Smooth muscle cell (in vitro differentiated cells): ENCODE results near the gene SLC10A3. TPM values are rescaled to one million over a fixed set of nuclear protein-coding genes. Genes with fewer than 3 reads are reported as not detected.

Experiments used
- DNase-seq: peaks from one replicate; lab custom pipeline; 2025; ENCODE audit not compliant: unreplicated experiment; lab: John Stamatoyannopoulos, UW
- H2AFZ ChIP-seq: fragments of 200-600 bp; sonication (generic); 2 replicates; pipeline ENCODE4 v1.6.0; 2016; ENCODE audit warnings: antibody characterized with exemption, low read depth, mild to moderate bottlenecking
- H3F3A ChIP-seq: fragments of 200-600 bp; sonication (generic); 2 replicates; pipeline ENCODE4 v1.6.0; 2017; ENCODE audit warnings: antibody characterized with exemption, low read depth
- H3K27ac ChIP-seq: fragments of 200-600 bp; sonication (generic); 2 replicates; pipeline ENCODE4 v1.5.1; 2016; ENCODE audit warnings: low read depth, mild to moderate bottlenecking
- H3K27me3 ChIP-seq: fragments of 200-600 bp; sonication (generic); 2 replicates; pipeline ENCODE4 v1.6.1; 2016; ENCODE audit warnings: low read depth, mild to moderate bottlenecking
- H3K36me3 ChIP-seq: fragments of 200-600 bp; sonication (generic); 2 replicates; pipeline ENCODE4 v1.5.1; 2016; ENCODE audit warnings: low read depth
- H3K4me1 ChIP-seq: fragments of 200-600 bp; sonication (generic); 2 replicates; pipeline ENCODE4 v1.5.1; 2016; ENCODE audit warnings: low read depth
- H3K4me2 ChIP-seq: fragments of 200-600 bp; sonication (generic); 2 replicates; pipeline ENCODE4 v1.6.0; 2016; ENCODE audit warnings: mild to moderate bottlenecking
- H3K4me3 ChIP-seq: fragments of 200-600 bp; sonication (generic); 2 replicates; pipeline ENCODE4 v1.5.1; 2016; ENCODE audit warnings: mild to moderate bottlenecking
- H3K79me2 ChIP-seq: fragments of 200-600 bp; sonication (generic); 2 replicates; pipeline ENCODE4 v1.6.0; 2016; ENCODE audit warnings: low read depth, mild to moderate bottlenecking
- H3K9ac ChIP-seq: fragments of 200-600 bp; sonication (generic); 2 replicates; pipeline ENCODE4 v1.6.0; 2016; ENCODE audit warnings: low read depth
- H3K9me3 ChIP-seq: fragments of 200-600 bp; sonication (generic); replicated peaks from 2 replicates; pipeline ENCODE4 v1.5.1; 2016; ENCODE audit warnings: low read depth
- H4K20me1 ChIP-seq: fragments of 200-600 bp; sonication (generic); 2 replicates; pipeline ENCODE4 v1.6.0; 2016; ENCODE audit warnings: low read depth
- WGBS: methylation state at CpG from one replicate; pipeline ENCODE4 v1.1.7; 2016; ENCODE audit warnings: low lambda C conversion rate; 5-methylcytosine and 5-hydroxymethylcytosine counted together
- polyA plus RNA-seq: library from polyadenylated mRNA; unstranded; fragments of >200 nt; fragmentation: Nextera tagmentation; extraction: Ambion mirVana; gene quantifications from 2 replicates; pipeline ENCODE4 v1.2.1, GENCODE V29; 2016
- total RNA-seq: library from RNA; depleted of rRNA; stranded (reverse); fragments of >200 nt; gene quantifications from 2 replicates; pipeline ENCODE4 v1.2.3, GENCODE V29; 2014
- TF ChIP-seq, protein P1 (sequence below): fragments of 200-600 bp; sonication (generic); IDR thresholded peaks from 2 replicates; pipeline ENCODE4 v1.5.1; 2017; ENCODE audit warnings: borderline replicate concordance, mild to moderate bottlenecking, antibody characterized with exemption; ENCODE audit not compliant: insufficient read depth, poor library complexity, severe bottlenecking

The SLC10A3 gene
- total and polyA plus RNA-seq, 2 experiments from 2014 or later = 34.7 to 52.1 TPM

GRCh38 chrX:154445776-154446175 lies 44.7 kb downstream of the SLC10A3 start:
- Histone ChIP-seq H3K36me3 (no peaks in the 10 kb centered on the region), H3K4me3 (no peak overlapping the region)

GRCh38 chrX:154444755-154445246 lies 45.6 kb downstream of the SLC10A3 start:
- Histone ChIP-seq H3K27me3 (no peaks in the 10 kb centered on the region), H3K9me3 (no peaks in the 10 kb centered on the region), H3K79me2 (peaks cover 29% of the 10 kb centered on the region), H3K4me2 (peak overlapping the region; percentile 82), H2AFZ (no peak overlapping the region), H3K4me3 (peak overlapping the region; percentile 50), H3K27ac (peak overlapping the region; percentile 28), H3F3A (no peaks in the 10 kb centered on the region), H4K20me1 (peaks cover 7% of the 10 kb centered on the region), H3K36me3 (no peaks in the 10 kb centered on the region), H3K4me1 (peaks cover 6% of the 10 kb centered on the region), H3K9ac (peak overlapping the region; percentile 36)
- DNase-seq = no peak
- TF ChIP-seq, protein P1, sequence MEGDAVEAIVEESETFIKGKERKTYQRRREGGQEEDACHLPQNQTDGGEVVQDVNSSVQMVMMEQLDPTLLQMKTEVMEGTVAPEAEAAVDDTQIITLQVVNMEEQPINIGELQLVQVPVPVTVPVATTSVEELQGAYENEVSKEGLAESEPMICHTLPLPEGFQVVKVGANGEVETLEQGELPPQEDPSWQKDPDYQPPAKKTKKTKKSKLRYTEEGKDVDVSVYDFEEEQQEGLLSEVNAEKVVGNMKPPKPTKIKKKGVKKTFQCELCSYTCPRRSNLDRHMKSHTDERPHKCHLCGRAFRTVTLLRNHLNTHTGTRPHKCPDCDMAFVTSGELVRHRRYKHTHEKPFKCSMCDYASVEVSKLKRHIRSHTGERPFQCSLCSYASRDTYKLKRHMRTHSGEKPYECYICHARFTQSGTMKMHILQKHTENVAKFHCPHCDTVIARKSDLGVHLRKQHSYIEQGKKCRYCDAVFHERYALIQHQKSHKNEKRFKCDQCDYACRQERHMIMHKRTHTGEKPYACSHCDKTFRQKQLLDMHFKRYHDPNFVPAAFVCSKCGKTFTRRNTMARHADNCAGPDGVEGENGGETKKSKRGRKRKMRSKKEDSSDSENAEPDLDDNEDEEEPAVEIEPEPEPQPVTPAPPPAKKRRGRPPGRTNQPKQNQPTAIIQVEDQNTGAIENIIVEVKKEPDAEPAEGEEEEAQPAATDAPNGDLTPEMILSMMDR = no peak
- 75% methylated on average over 13 of the region's 13 CpGs for WGBS

More at GRCh38 chrX:154445776-154446175, 44.7 kb downstream of the SLC10A3 start:
- Histone ChIP-seq H3K4me2 (no peak overlapping the region), H3K4me1 (peaks cover 6% of the 10 kb centered on the region), H4K20me1 (no peaks in the 10 kb centered on the region), H3K79me2 (peaks cover 19% of the 10 kb centered on the region), H3K27me3 (no peaks in the 10 kb centered on the region), H3K27ac (no peak overlapping the region), H2AFZ (no peak overlapping the region), H3K9me3 (no peaks in the 10 kb centered on the region), H3K9ac (no peak overlapping the region), H3F3A (no peaks in the 10 kb centered on the region)
- 92% methylated on average over 16 of the region's 16 CpGs for WGBS
- TF ChIP-seq, protein P1 = no peak
- no peak for DNase-seq

- Histone ChIP-seq H3K9me3 (no peaks in the 10 kb centered on the region), H3K27ac (peak within 1 kb of the TSS; percentile 79), H3F3A (no peaks in the 10 kb centered on the region), H3K4me2 (peak within 1 kb of the TSS; percentile 83), H3K79me2 (peaks cover 35% of the 10 kb centered on the region), H3K36me3 (no peaks in the 10 kb centered on the region), H3K4me1 (peaks cover 6% of the 10 kb centered on the region), H4K20me1 (peaks cover 12% of the 10 kb centered on the region), H3K4me3 (peak within 1 kb of the TSS; percentile 50), H3K27me3 (no peaks in the 10 kb centered on the region), H3K9ac (peak within 1 kb of the TSS; percentile 62), H2AFZ (no peak within 1 kb of the TSS)
- TF ChIP-seq, protein P1 = no peak
- 49% methylated on average over 75 of the region's 94 CpGs for WGBS
- peak; percentile 48 for DNase-seq
Measured at GRCh38 chrX:154443992-154444754, 46.3 kb downstream of the SLC10A3 start, which contains the start of gene FAM50A. FAM50A (plus strand) TSS chrX:154444141; CDS start chrX:154444236, 95 bp downstream.

- peak overlapping the region; percentile 62 for H3K9ac ChIP-seq
- H3K36me3 ChIP-seq = no peaks in the 10 kb centered on the region
- H3K4me1 ChIP-seq = peaks cover 6% of the 10 kb centered on the region
- no peak overlapping the region for H2AFZ ChIP-seq
- TF ChIP-seq, protein P1 = no peak
- H3K4me3 ChIP-seq = peak overlapping the region; percentile 34
- H3K79me2 ChIP-seq = peaks cover 42% of the 10 kb centered on the region
- H3K27ac ChIP-seq = peak overlapping the region; percentile 79
- 38% methylated on average over 8 of the region's 10 CpGs for WGBS
- no peaks in the 10 kb centered on the region for H3K27me3 ChIP-seq
- H4K20me1 ChIP-seq = peaks cover 19% of the 10 kb centered on the region
- no peaks in the 10 kb centered on the region for H3K9me3 ChIP-seq
- H3K4me2 ChIP-seq = peak overlapping the region; percentile 83
- H3F3A ChIP-seq = no peaks in the 10 kb centered on the region
- no peak for DNase-seq
Measured at GRCh38 chrX:154443479-154443910, 46.9 kb downstream of the SLC10A3 start.
